Fibroblast of mammary gland (primary cell): ENCODE data around the gene BAIAP2.
A peak's percentile ranks its signal among the peaks of the same experiment; 100 is the strongest.

ENCODE experiments used
- DNase-seq: peaks from one replicate; pipeline ENCODE4 v3.0.0-alpha.2; 2010; ENCODE audit warnings: low read depth
- H3K4me3 ChIP-seq: 2 replicates; pipeline ENCODE4 v1.5.1; 2011; ENCODE audit warnings: low read depth, mild to moderate bottlenecking, low read length, moderate library complexity; ENCODE audit not compliant: control insufficient read depth
- CTCF ChIP-seq: conservative IDR thresholded peaks from 2 replicates; pipeline ENCODE4 v1.5.1; 2011; ENCODE audit warnings: low read depth, low read length, inconsistent platforms; ENCODE audit not compliant: control insufficient read depth, insufficient read depth

The BAIAP2 gene

DNA sequence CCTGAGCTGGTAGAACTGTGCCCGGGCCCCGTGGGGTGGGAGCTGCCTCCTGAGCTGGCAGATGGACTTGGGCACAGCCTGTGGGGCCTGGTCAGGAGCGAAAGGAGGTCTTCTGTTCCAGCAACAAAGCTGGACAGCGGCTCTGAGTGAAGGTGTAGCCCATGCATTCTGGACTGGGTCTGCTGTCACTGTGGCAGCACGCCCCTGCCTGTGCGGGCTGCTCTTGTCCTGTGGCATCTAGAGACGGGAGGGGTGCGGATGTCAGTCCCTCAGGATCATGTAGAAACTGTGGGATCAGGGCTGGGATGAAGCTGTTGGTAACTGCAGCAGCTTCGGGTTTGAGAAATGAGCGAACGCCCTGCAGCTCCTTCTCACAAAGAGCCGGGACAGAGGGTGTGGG lies 19.4 kb downstream of the BAIAP2 start:
- TF ChIP-seq CTCF = no peak
- no peak overlapping the region for H3K4me3 ChIP-seq
- no peak for DNase-seq

DNA sequence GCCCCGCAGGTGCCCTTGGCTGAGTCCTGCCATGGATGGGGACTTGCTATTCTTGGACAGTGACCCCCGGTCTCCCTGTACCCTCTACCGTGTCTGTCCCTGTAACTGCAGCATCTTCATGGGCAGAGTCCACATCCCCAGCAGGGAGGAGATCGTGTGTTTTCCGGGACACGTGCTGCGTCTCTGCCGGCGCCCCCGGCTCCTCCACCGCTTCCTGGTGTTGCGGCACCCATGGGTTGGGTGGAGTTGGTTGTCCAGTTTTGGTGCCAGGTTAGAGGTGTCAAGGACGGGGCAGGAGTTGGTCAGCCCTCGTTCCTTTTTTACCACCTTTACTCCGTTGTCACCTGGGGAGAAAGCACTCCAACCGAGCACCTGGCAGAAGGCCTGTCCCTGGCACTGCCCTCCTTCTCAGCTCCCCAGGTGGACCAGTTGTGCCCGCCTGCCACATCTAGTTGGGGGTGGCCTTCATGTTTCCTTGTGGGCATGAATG lies 20.0 kb downstream of the BAIAP2 start:
- no peak overlapping the region for H3K4me3 ChIP-seq
- TF ChIP-seq CTCF = no peak
- DNase-seq = no peak

- no peak overlapping the region for H3K4me3 ChIP-seq
- TF ChIP-seq CTCF = no peak
- no peak for DNase-seq
These were observed 21.4 kb downstream of the BAIAP2 start for GRCh38 chr17:81056312-81056711.

DNA sequence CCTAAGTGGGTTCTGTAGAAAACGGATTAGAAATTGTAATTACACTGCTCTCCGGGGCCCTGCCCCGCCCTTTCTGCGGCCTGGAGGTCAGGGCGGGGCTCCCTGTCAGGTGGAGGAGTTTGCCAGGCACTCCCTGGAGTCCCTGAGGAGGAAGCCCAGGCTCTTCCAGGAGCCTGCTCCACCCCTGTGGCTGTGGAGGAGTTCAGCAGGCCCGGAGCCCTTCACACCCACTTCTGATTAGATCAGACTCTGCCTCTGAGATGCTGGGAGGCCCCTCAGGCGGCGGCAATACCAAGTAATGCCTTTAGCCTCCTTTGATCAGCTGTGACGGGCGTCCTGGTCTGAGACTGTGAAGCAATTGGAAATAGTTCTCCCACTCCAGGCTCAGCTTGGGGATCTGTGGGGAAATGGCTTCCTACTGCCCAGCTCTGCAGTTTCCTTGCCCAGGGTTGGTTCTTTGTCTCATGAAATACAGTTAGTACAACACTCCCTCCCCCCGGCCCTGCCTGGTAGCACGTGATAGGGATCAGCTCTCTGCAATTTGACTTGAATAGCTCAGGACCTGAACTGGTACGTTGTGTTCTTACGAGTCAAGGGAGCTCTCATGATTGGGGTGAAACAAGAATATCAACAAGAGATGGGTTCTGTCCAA lies 22.3 kb downstream of the BAIAP2 start:
- TF ChIP-seq CTCF = no peak
- DNase-seq = peak; percentile 77
- H3K4me3 ChIP-seq = no peak overlapping the region

DNA sequence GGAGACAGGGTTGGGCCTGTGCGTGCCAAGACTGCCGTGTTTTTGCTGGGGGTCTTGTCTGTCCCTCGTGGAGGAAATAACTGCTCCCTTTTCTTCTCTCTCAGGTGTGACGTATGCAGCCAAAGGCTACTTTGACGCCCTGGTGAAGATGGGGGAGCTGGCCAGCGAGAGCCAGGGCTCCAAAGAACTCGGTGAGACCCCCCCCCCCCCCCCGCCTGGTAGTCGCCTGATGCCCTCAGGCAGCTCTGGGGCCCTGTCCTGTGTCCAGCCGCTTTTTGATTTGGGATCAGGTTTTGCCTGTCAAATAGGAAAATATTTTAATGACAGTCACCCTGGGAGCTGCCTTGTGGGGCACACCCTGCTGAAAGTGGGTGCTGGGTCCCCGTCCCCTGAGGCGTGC lies 22.8 kb downstream of the BAIAP2 start:
- H3K4me3 ChIP-seq = no peak overlapping the region

DNA sequence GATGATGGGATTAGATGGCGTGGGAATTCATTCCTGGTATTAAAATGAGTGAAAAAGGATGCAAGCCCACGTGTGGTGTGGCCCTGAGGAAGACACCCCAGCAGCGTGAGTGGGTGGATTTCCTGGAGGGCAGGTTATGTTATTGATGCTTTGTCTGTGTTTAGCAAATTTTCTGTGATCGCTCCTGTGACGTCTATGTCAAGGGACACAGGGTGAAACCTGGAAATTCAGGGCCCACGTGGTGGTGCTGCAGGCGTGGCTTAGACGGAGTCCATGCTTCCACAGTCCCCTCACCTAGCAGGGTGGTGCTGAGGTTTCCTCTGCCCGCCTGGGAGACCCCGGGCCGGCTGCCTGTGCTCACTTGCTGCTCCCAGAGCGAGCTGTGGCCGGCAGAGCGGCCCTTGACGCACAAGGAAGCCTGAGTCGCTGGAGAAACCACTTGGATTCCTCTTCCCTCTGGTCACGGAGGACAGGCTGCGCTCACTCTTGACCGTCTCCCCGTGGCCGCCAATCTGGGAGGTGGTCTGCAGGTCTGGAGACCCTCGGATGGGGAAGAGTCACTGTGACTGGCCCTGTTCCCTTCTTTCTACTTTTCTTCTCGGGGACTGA lies 23.4 kb downstream of the BAIAP2 start:
- H3K4me3 ChIP-seq = no peak overlapping the region
- no peak for TF ChIP-seq CTCF
- DNase-seq = no peak

More for the DNA sequence above, 22.8 kb downstream of the BAIAP2 start:
- DNase-seq = no peak
- no peak for TF ChIP-seq CTCF
